ENCODE measurements around the gene DLG2. TPM values are rescaled to one million over a fixed set of nuclear protein-coding genes. Genes with fewer than 3 reads are reported as not detected.

DLG2 gene
- total and polyA plus RNA-seq, 2 donors (not counting 3 experiments of a cell fraction or from before 2014, with no cell fraction given) = 0.15 to 1.1 TPM

- no peak overlapping the region for H3K4me3 ChIP-seq (replicated peaks in 1 of 3; ENCODE audit: insufficient read depth in 1 of 3, low read depth in 1 of 3, low read length in 3 of 3)
- CTCF ChIA-PET = no interaction called here
- no peaks in the 10 kb centered on the region for H4K20me1 ChIP-seq (replicated peaks; ENCODE audit: control insufficient read depth, extremely low read depth, insufficient read depth, low read length)
- no peaks in the 10 kb centered on the region for H3K79me2 ChIP-seq (ENCODE audit: control insufficient read depth, insufficient read depth, low read length)
- no peaks in the 10 kb centered on the region for H3K9me3 ChIP-seq (replicated peaks; ENCODE audit: control insufficient read depth, insufficient read depth, low read length)
- no peaks in the 10 kb centered on the region for H3K4me1 ChIP-seq (ENCODE audit: control insufficient read depth, extremely low read depth, insufficient read depth, low read length)
- DNase-seq (ENCODE audit: low read depth, low spot score) = no peak
- TF ChIP-seq MAX (IDR thresholded peaks at IDR 0.05; ENCODE audit: insufficient read depth, insufficient read length) (no peak), POLR2AphosphoS5 (IDR thresholded peaks at IDR 0.05; ENCODE audit: insufficient read depth, low read depth, low read length) (no peak), POLR2A (IDR thresholded peaks at IDR 0.05; ENCODE audit: low read depth, low read length) (no peak), CTCF (IDR thresholded peaks at IDR 0.05; ENCODE audit: extremely low read depth in 1 of 2, insufficient read depth in 1 of 2, low read depth in 1 of 2, low read length in 2 of 2) (no peak), FOS (IDR thresholded peaks at IDR 0.05; ENCODE audit: borderline replicate concordance, insufficient read depth, low read length) (no peak), EZH2 (IDR thresholded peaks at IDR 0.05; ENCODE audit: borderline replicate concordance, low read depth, low read length, severe bottlenecking) (no peak), MYC (IDR thresholded peaks at IDR 0.05; ENCODE audit: low read depth, low read length) (no peak), JUN (IDR thresholded peaks at IDR 0.05; ENCODE audit: borderline replicate concordance, insufficient read depth, insufficient read length, low read depth) (no peak), GATA2 (IDR thresholded peaks at IDR 0.05; ENCODE audit: insufficient read depth, insufficient read length, low read depth, low read length) (no peak)
- H3K27me3 ChIP-seq (ENCODE audit: control insufficient read depth in 2 of 2, insufficient read depth in 2 of 2, low read length in 2 of 2) = no peaks in the 10 kb centered on the region
- no peak overlapping the region for H3K4me2 ChIP-seq (ENCODE audit: insufficient read depth, low read length)
- dilution Hi-C loops (cut with MboI; ENCODE audit: extremely low pct_ligation_motif_present, low sequenced_read_pairs) = no loop called here
- FAIRE-seq = no peak
- no peaks in the 10 kb centered on the region for H3K36me3 ChIP-seq (ENCODE audit: control insufficient read depth in 2 of 2, extremely low read depth in 1 of 2, insufficient read depth in 2 of 2, low read length in 2 of 2)
- no TSS peak for BruUV-seq (replicated peaks)
- H3K9me1 ChIP-seq (replicated peaks; ENCODE audit: control insufficient read depth, extremely low read depth, insufficient read depth, low read length) = no peaks in the 10 kb centered on the region
- intact Hi-C loops (cut with micrococcal nuclease) = no loop called here
- H3K27ac ChIP-seq (ENCODE audit: insufficient read depth, low read depth, low read length) = no peak overlapping the region
- POLR2A ChIA-PET = no interaction called here
- H3K9ac ChIP-seq (replicated peaks; ENCODE audit: extremely low read depth, insufficient read depth, low read length) = no peak overlapping the region
- no peak overlapping the region for H2AFZ ChIP-seq (ENCODE audit: low read depth, low read length)
These were observed 939.7 kb downstream of the DLG2 start for GRCh38 chr11:84687433-84687832.
